CD4-positive, alpha-beta T cell treated with Interleukin-2 at 100 ng/mL for 4 hours (primary cell): ENCODE data around the gene UBE2L5.

Source experiments
- DNase-seq: peaks from one replicate; pipeline ENCODE4 v3.0.0-alpha.2; 2020; ENCODE audit warnings: low spot score

The UBE2L5 gene

GRCh38 chr13:30477346-30478195 is 55.3 kb downstream of the UBE2L5 start:
- DNase-seq: no peak
